GM18508 (cell line): Measurements from ENCODE around the gene WFDC5.

Experiments
- ATAC-seq: cut with Tn5 transposase; IDR thresholded peaks from one replicate; pipeline ENCODE4 v1.9.1; 2021; ENCODE audit warnings: moderate number of reproducible peaks; ENCODE audit not compliant: insufficient read depth, unreplicated experiment

The WFDC5 gene

DNA sequence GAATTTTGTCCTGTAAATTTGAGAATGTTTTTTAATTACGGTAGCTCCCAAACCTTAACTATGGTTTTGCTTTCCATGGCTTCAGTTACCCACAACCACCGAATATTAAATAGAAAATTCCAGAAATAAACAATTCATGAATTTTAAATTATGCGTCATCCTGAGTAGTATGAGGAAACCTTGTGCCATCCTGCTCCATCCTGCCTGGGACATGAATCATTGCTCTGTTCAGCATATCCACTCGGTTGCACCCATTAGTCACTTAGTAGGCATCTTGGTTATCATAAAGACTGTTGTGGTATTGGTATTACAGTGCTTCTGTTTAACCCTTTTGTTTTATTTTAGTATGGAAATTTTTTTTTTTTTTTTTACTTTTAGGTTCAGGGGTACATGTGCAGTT is 53.7 kb downstream of the WFDC5 start:
- no peak for ATAC-seq

DNA sequence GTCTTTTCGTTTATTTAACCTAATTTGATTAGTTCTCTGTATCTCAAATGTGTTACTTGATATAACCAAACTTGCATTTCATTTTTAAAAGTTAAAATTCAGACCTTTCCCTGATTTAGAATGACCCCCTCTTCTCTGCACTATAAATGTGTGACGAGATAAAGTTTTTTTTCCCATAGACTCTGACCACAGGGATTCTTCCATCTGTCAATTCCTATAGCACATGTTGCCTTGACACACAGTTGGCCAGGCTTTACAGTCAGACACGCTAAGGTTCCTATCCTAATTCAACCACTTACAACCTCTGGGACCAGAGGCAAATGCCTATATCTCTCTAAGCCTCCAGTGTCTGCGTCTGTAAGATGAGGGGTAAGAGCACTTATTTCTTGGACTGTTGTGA is 54.7 kb downstream of the WFDC5 start:
- ATAC-seq = no peak
